CD14-positive monocyte (primary cell): Measurements from ENCODE around the gene PSD4. TPM values are rescaled to one million over a fixed set of nuclear protein-coding genes. Genes with fewer than 3 reads are reported as not detected.

Source experiments
- DNase-seq, 3 donors: peaks; one replicate each; pipeline ENCODE4 v3.0.0-alpha.2; 2011 to 2022
- H2AFZ ChIP-seq: 2 replicates; pipeline ENCODE4 v1.6.0; 2012; ENCODE audit warnings: mild to moderate bottlenecking, low read depth, low read length, inconsistent platforms; ENCODE audit not compliant: insufficient read depth, poor library complexity, severe bottlenecking
- H3K27ac ChIP-seq, 2 donors: 1 replicate in 1 of 2; 2 replicates in 1 of 2; pipeline ENCODE4 v1.5.1; 2012 to 2013; ENCODE audit warnings: low read length in 2 of 2, control low read depth in 1 of 2, inconsistent platforms in 1 of 2, low read depth in 1 of 2, mild to moderate bottlenecking in 1 of 2
- H3K27me3 ChIP-seq, 2 donors: one replicate each; pipeline versions ENCODE4 v1.6.0 to v1.6.1; 2011 to 2013; ENCODE audit warnings: low read length in 2 of 2; ENCODE audit not compliant: control insufficient read depth in 2 of 2, insufficient read depth in 2 of 2
- H3K36me3 ChIP-seq, 2 donors: replicated peaks in 1 of 2; 1 replicate in 1 of 2; 2 replicates in 1 of 2; pipeline versions ENCODE4 v1.5.1 to v1.6.1; 2012 to 2013; ENCODE audit warnings: low read length in 2 of 2, control low read depth in 1 of 2, inconsistent platforms in 1 of 2, mild to moderate bottlenecking in 1 of 2; ENCODE audit not compliant: insufficient read depth in 2 of 2, control insufficient read depth in 1 of 2
- H3K4me1 ChIP-seq, 2 donors: 1 replicate in 1 of 2; 2 replicates in 1 of 2; pipeline versions ENCODE4 v1.5.1 to v1.6.1; 2012 to 2013; ENCODE audit warnings: low read length in 2 of 2, control low read depth in 1 of 2, inconsistent platforms in 1 of 2, mild to moderate bottlenecking in 1 of 2, moderate library complexity in 1 of 2; ENCODE audit not compliant: insufficient read depth in 2 of 2, control insufficient read depth in 1 of 2
- H3K4me2 ChIP-seq: replicated peaks from 2 replicates; pipeline ENCODE3; 2012; ENCODE audit warnings: low read length, moderate library complexity, mild to moderate bottlenecking; ENCODE audit not compliant: poor library complexity, severe bottlenecking; ENCODE audit errors: extremely low read depth
- H3K4me3 ChIP-seq, 3 experiments: fragments of 200-600 bp in 1 of 3; sonication (generic) in 1 of 3; replicated peaks in 1 of 3; 1 replicate in 2 of 3; 2 replicates in 1 of 3; pipeline ENCODE4 v1.5.1; 2011 to 2013; ENCODE audit warnings: low read length in 3 of 3, mild to moderate bottlenecking in 3 of 3, control low read depth in 2 of 3, low read depth in 2 of 3, inconsistent platforms in 1 of 3, moderate library complexity in 1 of 3
- H3K79me2 ChIP-seq: 2 replicates; pipeline ENCODE4 v1.6.0; 2012; ENCODE audit warnings: mild to moderate bottlenecking, control low read depth, inconsistent platforms, low read length, moderate library complexity; ENCODE audit not compliant: insufficient read depth
- H3K9ac ChIP-seq: 2 replicates; pipeline ENCODE4 v1.6.0; 2017; ENCODE audit warnings: low read length, mild to moderate bottlenecking; ENCODE audit not compliant: insufficient read depth, poor library complexity, severe bottlenecking
- H3K9me3 ChIP-seq, 2 donors: replicated peaks in 1 of 2; 1 replicate in 1 of 2; 2 replicates in 1 of 2; pipeline versions ENCODE4 v1.5.1 to v1.6.1; 2012 to 2013; ENCODE audit warnings: low read length in 2 of 2, control low read depth in 1 of 2; ENCODE audit not compliant: control insufficient read depth in 1 of 2, insufficient read depth in 1 of 2
- H4K20me1 ChIP-seq: 2 replicates; pipeline ENCODE4 v1.6.0; 2012; ENCODE audit warnings: mild to moderate bottlenecking, low read length, control low read depth, moderate library complexity; ENCODE audit not compliant: insufficient read depth
- H3K27ac Mint-ChIP-seq, 7 donors: one replicate each; pipeline ENCODE4 v1.8.0; 2020; ENCODE audit warnings: mild to moderate bottlenecking in 7 of 7, mixed read lengths in 7 of 7, moderate library complexity in 6 of 7, inconsistent platforms in 2 of 7
- H3K27me3 Mint-ChIP-seq, 3 donors: one replicate each; pipeline ENCODE4 v1.8.0; 2021 to 2022; ENCODE audit warnings: low read depth in 3 of 3, mild to moderate bottlenecking in 3 of 3, mixed read lengths in 3 of 3, moderate library complexity in 3 of 3, inconsistent platforms in 1 of 3
- H3K36me3 Mint-ChIP-seq, 2 donors: one replicate each; pipeline ENCODE4 v1.8.0; 2020; ENCODE audit warnings: mixed read lengths in 2 of 2, inconsistent platforms in 1 of 2, mild to moderate bottlenecking in 1 of 2
- H3K4me1 Mint-ChIP-seq: one replicate; pipeline ENCODE4 v1.8.0; 2020; ENCODE audit warnings: mild to moderate bottlenecking, mixed read lengths
- H3K4me3 Mint-ChIP-seq, 2 donors: one replicate each; pipeline ENCODE4 v1.8.0; 2020; ENCODE audit warnings: mild to moderate bottlenecking in 2 of 2, mixed read lengths in 2 of 2, moderate library complexity in 1 of 2
- H3K9me3 Mint-ChIP-seq, 7 donors: one replicate each; pipeline ENCODE4 v1.8.0; 2020 to 2022; ENCODE audit warnings: mixed read lengths in 7 of 7, mild to moderate bottlenecking in 6 of 7, moderate library complexity in 6 of 7, inconsistent platforms in 2 of 7
- CTCF ChIP-seq: fragments of 200-600 bp; IDR thresholded peaks from one replicate; pipeline ENCODE4 v1.8.0; 2022; ENCODE audit warnings: antibody characterized with exemption, mild to moderate bottlenecking
- WGBS: methylation state at CpG from one replicate; pipeline ENCODE4 v1.1.5; 2013; ENCODE audit warnings: missing lambda C conversion rate; ENCODE audit not compliant: insufficient coverage; 5-methylcytosine and 5-hydroxymethylcytosine counted together
- intact Hi-C, 2 donors: fragments of 100-400 bp; cut with micrococcal nuclease; formaldehyde crosslinking; loops; one replicate each; pipeline versions ENCODE4 v1.15.0 to v1.15.1; 2023
- polyA plus RNA-seq, 3 donors: library from polyadenylated mRNA; depleted of rRNA in 1 of 3; unstranded in 2 of 3; stranded (reverse) in 1 of 3; fragments of 300-500 nt in 2 of 3; fragments of >200 nt in 1 of 3; fragmentation: Illumina TruSeq in 2 of 3; gene quantifications; 1 replicate in 2 of 3; 2 replicates in 1 of 3; pipeline ENCODE4 v1.2.3, GENCODE V29; 2012 to 2021

PSD4 gene
- polyA plus RNA-seq, 3 donors, result 11.0 to 47.0 (median 18.2) TPM

GRCh38 chr2:113228351-113228750 is 54.6 kb downstream of the PSD4 start:
- no peak overlapping the region for H3K27ac ChIP-seq
- intact Hi-C loops, result no loop called here
- no peaks in the 10 kb centered on the region for H3K79me2 ChIP-seq

GRCh38 chr2:113228991-113229716 is 55.4 kb downstream of the PSD4 start:
- Histone ChIP-seq H3K36me3 (no peaks in the 10 kb centered on the region), H3K9ac (no peak overlapping the region), H3K79me2 (no peaks in the 10 kb centered on the region), H3K4me3 (no peak overlapping the region), H3K9me3 (no peaks in the 10 kb centered on the region), H2AFZ (no peak overlapping the region), H3K27ac (no peak overlapping the region), H3K4me2 (no peak overlapping the region), H3K4me1 (peaks cover 21 to 24% of the 10 kb centered on the region in 2 donors), H4K20me1 (no peaks in the 10 kb centered on the region), H3K27me3 (no peaks in the 10 kb centered on the region)
- TF ChIP-seq CTCF, result no peak
- Mint-ChIP-seq H3K4me1 (peaks cover 40% of the 10 kb centered on the region), H3K36me3 (peaks cover 0 to 3% of the 10 kb centered on the region in 2 donors), H3K9me3 (peaks cover 0 to 2% (median 0%) of the 10 kb centered on the region in 7 donors), H3K27me3 (peaks cover 0 to 4% (median 1%) of the 10 kb centered on the region in 3 donors), H3K4me3 (no peak overlapping the region), H3K27ac (peak overlapping the region in 2 of 7 donors; percentile 36 to 72)
- WGBS, result 100% methylated on average over 2 of the region's 3 CpGs
- intact Hi-C loops, result no loop called here
- DNase-seq, result no peak

More at GRCh38 chr2:113228351-113228750, 54.6 kb downstream of the PSD4 start:
- Mint-ChIP-seq H3K4me3 (no peak overlapping the region), H3K9me3 (peaks cover 0 to 2% (median 0%) of the 10 kb centered on the region in 7 donors), H3K4me1 (peaks cover 37% of the 10 kb centered on the region), H3K36me3 (peaks cover 0 to 3% of the 10 kb centered on the region in 2 donors), H3K27me3 (peaks cover 0 to 4% (median 1%) of the 10 kb centered on the region in 3 donors), H3K27ac (no peak overlapping the region)
- TF ChIP-seq CTCF, result no peak
- Histone ChIP-seq H3K4me3 (no peak overlapping the region), H3K36me3 (no peaks in the 10 kb centered on the region), H3K27me3 (no peaks in the 10 kb centered on the region), H4K20me1 (no peaks in the 10 kb centered on the region), H2AFZ (no peak overlapping the region), H3K9ac (no peak overlapping the region), H3K4me2 (no peak overlapping the region), H3K9me3 (no peaks in the 10 kb centered on the region), H3K4me1 (peaks cover 21 to 24% of the 10 kb centered on the region in 2 donors)
- 100% methylated on average over 1 of the region's 1 CpG for WGBS
- DNase-seq, result no peak
